Parathyroid adenoma (tissue), 2 donors: ENCODE data around the gene CRB2.

ENCODE experiments used
- H2AFZ ChIP-seq: fragments of 300-600 bp; sonication (generic); one replicate; pipeline ENCODE4 v1.7.0; 2017; ENCODE audit warnings: antibody characterized with exemption, mild to moderate bottlenecking
- H3K27ac ChIP-seq: fragments of 300-600 bp; sonication (generic); one replicate; pipeline ENCODE4 v1.7.0; 2017
- H3K27me3 ChIP-seq: fragments of 300-600 bp; sonication (generic); one replicate; pipeline ENCODE4 v1.7.0; 2017; ENCODE audit warnings: low read length; ENCODE audit not compliant: control insufficient read depth, insufficient read depth
- H3K36me3 ChIP-seq: fragments of 300-600 bp; sonication (generic); one replicate; pipeline ENCODE4 v1.7.0; 2017; ENCODE audit warnings: low read length; ENCODE audit not compliant: control insufficient read depth, insufficient read depth
- H3K4me1 ChIP-seq: fragments of 300-600 bp; sonication (generic); one replicate; pipeline ENCODE4 v1.7.0; 2017; ENCODE audit warnings: control low read depth
- H3K4me2 ChIP-seq: fragments of 300-600 bp; sonication (generic); one replicate; pipeline ENCODE4 v1.7.0; 2017; ENCODE audit warnings: low read length
- H3K4me3 ChIP-seq: fragments of 300-600 bp; sonication (generic); one replicate; pipeline ENCODE4 v1.7.0; 2017; ENCODE audit warnings: low read depth, low read length
- H3K79me2 ChIP-seq: fragments of 300-600 bp; sonication (generic); one replicate; pipeline ENCODE4 v1.7.0; 2017; ENCODE audit warnings: control low read depth
- H3K9ac ChIP-seq: fragments of 300-600 bp; sonication (generic); one replicate; pipeline ENCODE4 v1.7.0; 2017; ENCODE audit warnings: mild to moderate bottlenecking
- H3K9me3 ChIP-seq: fragments of 300-600 bp; sonication (generic); one replicate; pipeline ENCODE4 v1.7.0; 2017; ENCODE audit warnings: low read length; ENCODE audit not compliant: control insufficient read depth
- CTCF ChIP-seq: fragments of 300-600 bp; sonication (generic); IDR thresholded peaks from one replicate; pipeline ENCODE4 v1.7.0; 2017; ENCODE audit warnings: antibody characterized with exemption, mild to moderate bottlenecking
- donor health status: primary hyperparathyroidism.

The CRB2 gene

GRCh38 chr9:123422635-123423310 lies 66.8 kb downstream of the CRB2 start:
- Histone ChIP-seq H3K9me3 (no peaks in the 10 kb centered on the region), H3K4me3 (no peak overlapping the region), H2AFZ (no peak overlapping the region), H3K36me3 (no peaks in the 10 kb centered on the region), H3K27me3 (no peaks in the 10 kb centered on the region), H3K79me2 (no peaks in the 10 kb centered on the region), H3K27ac (no peak overlapping the region), H3K9ac (no peak overlapping the region), H3K4me1 (no peaks in the 10 kb centered on the region), H3K4me2 (no peak overlapping the region)
- no peak for TF ChIP-seq CTCF

- Histone ChIP-seq H3K36me3 (no peaks in the 10 kb centered on the region), H3K4me3 (no peak overlapping the region), H2AFZ (no peak overlapping the region), H3K9me3 (no peaks in the 10 kb centered on the region), H3K79me2 (no peaks in the 10 kb centered on the region), H3K27me3 (no peaks in the 10 kb centered on the region), H3K27ac (no peak overlapping the region), H3K4me1 (no peaks in the 10 kb centered on the region), H3K9ac (no peak overlapping the region), H3K4me2 (no peak overlapping the region)
- no peak for TF ChIP-seq CTCF
These were observed 67.3 kb downstream of the CRB2 start for GRCh38 chr9:123423311-123423640.

- H3K9me3 ChIP-seq: no peaks in the 10 kb centered on the region
These were observed 68.1 kb downstream of the CRB2 start for GRCh38 chr9:123424131-123424530.

GRCh38 chr9:123424552-123425225 lies 68.7 kb downstream of the CRB2 start:
- no peak overlapping the region for H3K4me2 ChIP-seq
- H3K4me1 ChIP-seq: no peaks in the 10 kb centered on the region
- H3K27me3 ChIP-seq: no peaks in the 10 kb centered on the region
- no peak overlapping the region for H3K9ac ChIP-seq
- no peak overlapping the region for H3K4me3 ChIP-seq
- no peaks in the 10 kb centered on the region for H3K36me3 ChIP-seq
- no peak for TF ChIP-seq CTCF
- H3K79me2 ChIP-seq: no peaks in the 10 kb centered on the region
- no peak overlapping the region for H3K27ac ChIP-seq
- H3K9me3 ChIP-seq: no peaks in the 10 kb centered on the region
- H2AFZ ChIP-seq: no peak overlapping the region

More at GRCh38 chr9:123424131-123424530, 68.1 kb downstream of the CRB2 start:
- H3K9ac ChIP-seq: no peak overlapping the region
- no peak overlapping the region for H2AFZ ChIP-seq
- no peaks in the 10 kb centered on the region for H3K4me1 ChIP-seq
- no peak overlapping the region for H3K4me2 ChIP-seq
- H3K4me3 ChIP-seq: no peak overlapping the region
- no peaks in the 10 kb centered on the region for H3K27me3 ChIP-seq
- H3K36me3 ChIP-seq: no peaks in the 10 kb centered on the region
- no peaks in the 10 kb centered on the region for H3K79me2 ChIP-seq
- no peak for TF ChIP-seq CTCF
- no peak overlapping the region for H3K27ac ChIP-seq
